Measurements from ENCODE around the gene DCT.

The DCT gene

GRCh38 chr13:94494026-94494425 lies 14.5 kb upstream of the DCT start:
- Histone ChIP-seq H4K20me1 (ENCODE audit: insufficient read depth, low read length, poor library complexity, severe bottlenecking) (no peaks in the 10 kb centered on the region), H3K36me3 (ENCODE audit: insufficient read depth, low read length) (no peaks in the 10 kb centered on the region), H3K4me2 (ENCODE audit: low read depth, low read length, poor library complexity, severe bottlenecking) (no peak overlapping the region), H3K9me2 (replicated peaks; ENCODE audit: low read depth, low read length) (no peaks in the 10 kb centered on the region), H3K27me3 (ENCODE audit: insufficient read depth, low read length, poor library complexity, severe bottlenecking) (no peaks in the 10 kb centered on the region), H3K4me3 (ENCODE audit: low read length, poor library complexity, severe bottlenecking) (no peak overlapping the region), H3K79me2 (ENCODE audit: insufficient read depth, low read length) (no peaks in the 10 kb centered on the region), H3K4me1 (ENCODE audit: insufficient read depth, low read length, poor library complexity, severe bottlenecking) (no peaks in the 10 kb centered on the region), H3F3A (ENCODE audit: low read depth) (no peaks in the 10 kb centered on the region), H3K9me3 (ENCODE audit: insufficient read depth, low read depth, low read length) (no peaks in the 10 kb centered on the region), H2AFZ (ENCODE audit: low read length) (no peak overlapping the region), H3K9ac (ENCODE audit: low read depth, low read length, poor library complexity, severe bottlenecking) (no peak overlapping the region)
- TF ChIP-seq CTCF (conservative IDR thresholded peaks at IDR 0.05; ENCODE audit: low read length), result no peak
- no peak for TF ChIP-seq EZH2phosphoT487 (IDR thresholded peaks at IDR 0.05; ENCODE audit: borderline replicate concordance)

GRCh38 chr13:94487043-94487442 lies 7.6 kb upstream of the DCT start:
- Histone ChIP-seq H3K9me3 (ENCODE audit: insufficient read depth, low read depth, low read length) (no peaks in the 10 kb centered on the region), H3F3A (ENCODE audit: low read depth) (no peaks in the 10 kb centered on the region), H3K4me2 (ENCODE audit: low read depth, low read length, poor library complexity, severe bottlenecking) (no peak overlapping the region), H4K20me1 (ENCODE audit: insufficient read depth, low read length, poor library complexity, severe bottlenecking) (no peaks in the 10 kb centered on the region), H3K27me3 (ENCODE audit: insufficient read depth, low read length, poor library complexity, severe bottlenecking) (no peaks in the 10 kb centered on the region), H3K36me3 (ENCODE audit: insufficient read depth, low read length) (no peaks in the 10 kb centered on the region), H2AFZ (ENCODE audit: low read length) (no peak overlapping the region), H3K4me1 (ENCODE audit: insufficient read depth, low read length, poor library complexity, severe bottlenecking) (no peaks in the 10 kb centered on the region), H3K79me2 (ENCODE audit: insufficient read depth, low read length) (no peaks in the 10 kb centered on the region), H3K9me2 (replicated peaks; ENCODE audit: low read depth, low read length) (no peaks in the 10 kb centered on the region), H3K9ac (ENCODE audit: low read depth, low read length, poor library complexity, severe bottlenecking) (no peak overlapping the region), H3K4me3 (ENCODE audit: low read length, poor library complexity, severe bottlenecking) (no peak overlapping the region)
- TF ChIP-seq EZH2phosphoT487 (IDR thresholded peaks at IDR 0.05; ENCODE audit: borderline replicate concordance), result no peak
- TF ChIP-seq CTCF (conservative IDR thresholded peaks at IDR 0.05; ENCODE audit: low read length), result no peak

GRCh38 chr13:94483970-94484369 lies 4.5 kb upstream of the DCT start:
- H3K9ac ChIP-seq (ENCODE audit: low read depth, low read length, poor library complexity, severe bottlenecking), result no peak overlapping the region
- H3F3A ChIP-seq (ENCODE audit: low read depth), result no peaks in the 10 kb centered on the region
- no peaks in the 10 kb centered on the region for H3K4me1 ChIP-seq (ENCODE audit: insufficient read depth, low read length, poor library complexity, severe bottlenecking)
- no peak overlapping the region for H3K4me2 ChIP-seq (ENCODE audit: low read depth, low read length, poor library complexity, severe bottlenecking)
- H3K4me3 ChIP-seq (ENCODE audit: low read length, poor library complexity, severe bottlenecking), result no peak overlapping the region
- no peaks in the 10 kb centered on the region for H4K20me1 ChIP-seq (ENCODE audit: insufficient read depth, low read length, poor library complexity, severe bottlenecking)
- H2AFZ ChIP-seq (ENCODE audit: low read length), result no peak overlapping the region
- no peaks in the 10 kb centered on the region for H3K27me3 ChIP-seq (ENCODE audit: insufficient read depth, low read length, poor library complexity, severe bottlenecking)
- no peak for TF ChIP-seq EZH2phosphoT487 (IDR thresholded peaks at IDR 0.05; ENCODE audit: borderline replicate concordance)
- no peak for TF ChIP-seq CTCF (conservative IDR thresholded peaks at IDR 0.05; ENCODE audit: low read length)
- no peaks in the 10 kb centered on the region for H3K9me2 ChIP-seq (replicated peaks; ENCODE audit: low read depth, low read length)
- H3K36me3 ChIP-seq (ENCODE audit: insufficient read depth, low read length), result no peaks in the 10 kb centered on the region
- no peaks in the 10 kb centered on the region for H3K79me2 ChIP-seq (ENCODE audit: insufficient read depth, low read length)
- no peaks in the 10 kb centered on the region for H3K9me3 ChIP-seq (ENCODE audit: insufficient read depth, low read depth, low read length)

Data from Loucy (cell line).